ENCODE results near the gene RFX6.
"Not testable (repeated sequence)": the region's sequence is repeated elsewhere in the genome, so short reads cannot be mapped to it uniquely, and the experiment has no call there.

RFX6 gene, protein sequence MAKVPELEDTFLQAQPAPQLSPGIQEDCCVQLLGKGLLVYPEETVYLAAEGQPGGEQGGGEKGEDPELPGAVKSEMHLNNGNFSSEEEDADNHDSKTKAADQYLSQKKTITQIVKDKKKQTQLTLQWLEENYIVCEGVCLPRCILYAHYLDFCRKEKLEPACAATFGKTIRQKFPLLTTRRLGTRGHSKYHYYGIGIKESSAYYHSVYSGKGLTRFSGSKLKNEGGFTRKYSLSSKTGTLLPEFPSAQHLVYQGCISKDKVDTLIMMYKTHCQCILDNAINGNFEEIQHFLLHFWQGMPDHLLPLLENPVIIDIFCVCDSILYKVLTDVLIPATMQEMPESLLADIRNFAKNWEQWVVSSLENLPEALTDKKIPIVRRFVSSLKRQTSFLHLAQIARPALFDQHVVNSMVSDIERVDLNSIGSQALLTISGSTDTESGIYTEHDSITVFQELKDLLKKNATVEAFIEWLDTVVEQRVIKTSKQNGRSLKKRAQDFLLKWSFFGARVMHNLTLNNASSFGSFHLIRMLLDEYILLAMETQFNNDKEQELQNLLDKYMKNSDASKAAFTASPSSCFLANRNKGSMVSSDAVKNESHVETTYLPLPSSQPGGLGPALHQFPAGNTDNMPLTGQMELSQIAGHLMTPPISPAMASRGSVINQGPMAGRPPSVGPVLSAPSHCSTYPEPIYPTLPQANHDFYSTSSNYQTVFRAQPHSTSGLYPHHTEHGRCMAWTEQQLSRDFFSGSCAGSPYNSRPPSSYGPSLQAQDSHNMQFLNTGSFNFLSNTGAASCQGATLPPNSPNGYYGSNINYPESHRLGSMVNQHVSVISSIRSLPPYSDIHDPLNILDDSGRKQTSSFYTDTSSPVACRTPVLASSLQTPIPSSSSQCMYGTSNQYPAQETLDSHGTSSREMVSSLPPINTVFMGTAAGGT

DNA sequence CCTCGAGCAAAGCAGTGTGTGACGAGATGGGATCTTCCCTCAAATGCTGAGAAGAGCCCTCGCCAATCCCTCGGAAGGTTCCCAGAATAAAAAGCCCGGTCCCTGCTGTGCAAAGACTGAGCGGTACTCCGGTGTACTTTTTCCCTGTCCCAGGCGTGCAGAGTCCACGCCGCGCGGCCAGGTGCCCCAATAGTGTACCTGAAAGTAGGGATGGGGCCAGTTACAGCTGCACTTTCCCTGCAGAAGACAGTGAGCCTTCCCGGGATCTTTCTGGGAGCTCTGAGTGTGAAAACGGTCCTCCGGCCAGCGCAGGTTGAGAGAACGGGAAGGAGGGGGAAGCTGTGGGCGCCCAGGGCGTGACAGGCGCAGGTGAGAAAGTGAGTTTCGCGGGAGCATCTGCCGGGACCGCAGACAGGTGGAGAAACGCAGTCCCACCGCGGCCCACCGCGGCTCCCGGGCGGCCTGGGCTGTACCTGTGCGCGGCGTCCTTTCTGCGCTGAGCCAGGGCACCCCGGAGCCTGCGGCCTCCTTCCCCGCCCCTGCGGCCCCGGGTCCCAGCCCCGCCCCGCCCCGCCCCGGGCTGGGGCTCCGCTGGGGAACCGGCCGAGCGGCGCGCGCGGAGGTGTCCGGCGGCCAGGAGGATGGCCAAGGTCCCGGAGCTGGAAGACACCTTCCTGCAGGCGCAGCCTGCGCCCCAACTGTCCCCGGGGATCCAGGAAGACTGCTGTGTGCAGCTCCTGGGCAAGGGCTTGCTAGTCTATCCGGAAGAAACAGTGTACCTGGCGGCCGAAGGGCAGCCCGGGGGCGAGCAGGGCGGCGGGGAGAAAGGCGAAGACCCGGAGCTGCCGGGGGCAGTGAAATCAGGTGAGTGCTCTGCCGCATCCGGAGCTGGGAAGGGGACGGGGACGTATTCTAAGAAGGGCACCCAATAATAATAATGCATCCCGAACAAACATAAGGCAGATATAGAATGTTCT lies at the start of gene RFX6:
RFX6 (plus strand) TSS at position 608 of the 977 bp plus-strand sequence; CDS start at position 642, 34 bp downstream.
- Mint-ChIP-seq H3K4me1 (ENCODE audit: low read depth) (peaks cover 4% of the 10 kb centered on the region), H3K9me3 (no peaks in the 10 kb centered on the region), H3K27me3 (ENCODE audit: low read depth) (peaks cover 51% of the 10 kb centered on the region), H3K27ac (no peak within 1 kb of the TSS), H3K4me3 (peak within 1 kb of the TSS; percentile 25), H3K36me3 (ENCODE audit: low read depth) (peaks cover 2% of the 10 kb centered on the region)

DNA sequence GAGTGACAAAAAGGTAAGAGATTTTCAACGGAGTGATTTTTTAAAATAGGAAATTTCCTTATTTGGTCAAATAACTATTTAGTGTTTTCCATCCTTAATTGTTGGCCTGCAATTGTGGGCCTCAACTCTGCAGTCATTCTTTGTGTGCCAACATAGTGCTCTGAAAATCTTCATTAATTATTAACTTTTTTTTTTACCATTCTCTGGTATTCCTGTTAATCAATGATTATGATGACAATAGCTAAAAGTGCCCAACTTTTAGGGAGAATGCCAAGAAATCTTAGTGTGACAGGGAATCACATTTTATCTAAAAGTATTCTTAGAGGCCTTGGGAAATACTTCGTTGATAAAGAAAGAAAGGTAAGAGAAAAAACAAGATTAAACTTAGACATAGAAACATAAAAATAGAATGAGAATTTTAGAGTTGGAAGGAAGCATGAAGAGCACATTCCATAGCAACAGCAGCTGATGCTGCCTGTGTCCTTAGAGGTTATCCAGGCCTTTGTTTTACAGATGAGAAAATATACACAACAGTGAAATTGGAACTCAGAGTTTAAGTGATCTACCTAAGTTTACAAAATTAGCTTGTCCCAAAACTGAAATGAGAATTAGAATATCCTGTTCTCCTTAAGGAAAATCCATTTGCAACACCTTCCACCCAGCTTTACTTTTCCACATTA lies 49.3 kb upstream of the RFX6 start:
- peaks cover 6% of the 10 kb centered on the region for H3K9me3 Mint-ChIP-seq
- no peaks in the 10 kb centered on the region for H3K27me3 Mint-ChIP-seq (ENCODE audit: low read depth)
- no peak overlapping the region for H3K4me3 Mint-ChIP-seq
- H3K27ac Mint-ChIP-seq, result no peak overlapping the region
- no peaks in the 10 kb centered on the region for H3K4me1 Mint-ChIP-seq (ENCODE audit: low read depth)
- no peaks in the 10 kb centered on the region for H3K36me3 Mint-ChIP-seq (ENCODE audit: low read depth)

DNA sequence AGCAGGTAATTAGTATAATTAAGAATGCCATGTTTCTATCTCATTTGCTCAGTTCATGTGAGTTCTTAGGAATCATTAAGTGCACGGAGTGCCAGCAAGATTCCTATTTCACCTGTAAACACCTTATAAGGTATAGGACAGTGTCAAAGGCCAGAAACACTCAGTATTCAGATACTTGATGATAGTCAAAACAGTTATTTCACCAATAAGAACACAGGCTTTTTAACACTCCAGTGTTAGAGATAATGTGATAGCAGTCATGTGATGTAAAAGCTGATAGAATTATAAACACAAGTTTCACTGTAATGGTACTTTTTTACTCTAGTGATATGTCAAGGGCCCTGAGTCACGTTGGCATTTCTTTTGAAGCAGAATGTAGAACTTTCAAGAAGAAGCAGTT lies 48.1 kb upstream of the RFX6 start, which contains the start of gene GPRC6A:
GPRC6A (minus strand) TSS at position 101 of the 400 bp plus-strand sequence; CDS start at position 31, 70 bp downstream.
- Mint-ChIP-seq H3K4me3 (no peak within 1 kb of the TSS), H3K4me1 (ENCODE audit: low read depth) (no peaks in the 10 kb centered on the region), H3K36me3 (ENCODE audit: low read depth) (no peaks in the 10 kb centered on the region), H3K27me3 (ENCODE audit: low read depth) (no peaks in the 10 kb centered on the region), H3K9me3 (no peaks in the 10 kb centered on the region), H3K27ac (no peak within 1 kb of the TSS)

DNA sequence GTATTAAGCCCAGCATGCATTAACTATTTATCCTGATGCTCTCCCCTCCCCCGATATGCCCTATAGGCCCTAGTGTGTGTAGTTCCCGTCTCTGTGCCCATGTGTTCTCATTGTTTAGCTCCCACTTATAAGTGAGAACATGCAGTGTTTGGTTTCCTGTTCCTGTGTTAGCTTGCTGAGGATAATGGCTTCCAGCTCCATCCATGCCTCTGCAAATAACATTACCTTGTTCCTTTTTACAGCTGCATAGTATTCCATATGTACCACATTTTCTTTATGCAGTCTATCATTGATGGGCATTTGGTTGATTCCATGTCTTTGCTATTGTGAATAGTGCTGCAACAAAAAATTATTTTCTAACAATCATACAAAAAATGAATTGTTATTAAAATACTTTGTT lies 42.5 kb upstream of the RFX6 start:
- not testable (repeated sequence) for H3K27ac Mint-ChIP-seq; H3K27me3 Mint-ChIP-seq (ENCODE audit: low read depth); H3K36me3 Mint-ChIP-seq (ENCODE audit: low read depth); H3K4me3 Mint-ChIP-seq; H3K4me1 Mint-ChIP-seq (ENCODE audit: low read depth); H3K9me3 Mint-ChIP-seq

DNA sequence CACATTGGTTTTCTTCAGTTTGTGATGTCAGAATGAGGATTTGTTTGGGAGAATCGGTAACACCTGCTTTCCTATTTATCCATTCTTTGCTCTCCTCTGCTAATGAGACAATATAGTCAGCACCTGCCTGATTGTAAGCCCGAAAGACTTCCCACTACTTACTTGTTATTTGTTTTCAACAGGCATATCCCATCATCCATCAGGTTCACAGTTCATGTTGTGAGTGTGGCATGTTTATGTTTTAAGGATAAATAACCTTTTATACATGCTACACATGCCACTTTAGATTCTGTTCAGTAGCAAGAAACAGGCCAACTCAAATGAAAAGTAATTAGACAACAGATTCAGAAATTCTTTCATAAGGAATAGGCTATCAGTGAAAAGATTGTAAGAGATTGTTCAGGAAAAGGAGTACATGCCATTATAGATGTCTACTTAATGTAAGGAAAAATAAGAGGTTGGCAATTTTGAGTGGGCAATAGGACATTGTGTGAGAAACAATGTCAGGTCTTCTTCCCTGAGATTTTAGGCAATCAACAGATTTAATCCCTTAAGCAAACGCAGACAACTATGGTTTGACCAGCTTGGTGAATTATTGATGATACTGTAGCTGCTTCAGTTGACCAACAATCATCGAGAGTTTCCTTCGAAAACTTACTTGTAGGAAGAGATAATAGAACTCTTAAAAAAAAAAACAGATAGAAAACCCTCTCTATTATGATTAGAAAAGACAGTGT lies 40.3 kb upstream of the RFX6 start:
- no peak overlapping the region for H3K4me3 Mint-ChIP-seq
- no peaks in the 10 kb centered on the region for H3K4me1 Mint-ChIP-seq (ENCODE audit: low read depth)
- no peaks in the 10 kb centered on the region for H3K27me3 Mint-ChIP-seq (ENCODE audit: low read depth)
- no peaks in the 10 kb centered on the region for H3K9me3 Mint-ChIP-seq
- no peak overlapping the region for H3K27ac Mint-ChIP-seq
- no peaks in the 10 kb centered on the region for H3K36me3 Mint-ChIP-seq (ENCODE audit: low read depth)

DNA sequence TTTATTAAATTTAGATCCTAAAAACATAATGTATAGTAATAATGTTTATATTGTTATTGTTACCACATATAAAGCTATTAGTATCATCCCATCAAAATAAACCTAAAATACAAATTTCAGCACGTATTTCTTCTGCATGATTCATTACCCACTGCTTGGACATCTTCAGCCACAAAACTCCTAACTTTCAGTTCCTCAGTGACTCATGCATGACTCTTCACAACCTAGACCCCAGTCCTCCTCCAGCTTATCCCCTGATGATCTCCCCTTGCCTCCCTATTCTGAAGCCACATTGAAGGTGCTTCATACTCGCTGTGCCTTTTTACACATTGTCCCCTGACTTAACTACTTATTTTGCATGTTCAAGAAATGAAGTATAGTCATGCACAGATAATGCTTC lies 37.0 kb upstream of the RFX6 start:
- H3K27me3 Mint-ChIP-seq (ENCODE audit: low read depth), result peaks cover 3% of the 10 kb centered on the region
- H3K36me3 Mint-ChIP-seq (ENCODE audit: low read depth), result no peaks in the 10 kb centered on the region
- no peaks in the 10 kb centered on the region for H3K4me1 Mint-ChIP-seq (ENCODE audit: low read depth)
- H3K27ac Mint-ChIP-seq, result no peak overlapping the region
- no peak overlapping the region for H3K4me3 Mint-ChIP-seq
- no peaks in the 10 kb centered on the region for H3K9me3 Mint-ChIP-seq

DNA sequence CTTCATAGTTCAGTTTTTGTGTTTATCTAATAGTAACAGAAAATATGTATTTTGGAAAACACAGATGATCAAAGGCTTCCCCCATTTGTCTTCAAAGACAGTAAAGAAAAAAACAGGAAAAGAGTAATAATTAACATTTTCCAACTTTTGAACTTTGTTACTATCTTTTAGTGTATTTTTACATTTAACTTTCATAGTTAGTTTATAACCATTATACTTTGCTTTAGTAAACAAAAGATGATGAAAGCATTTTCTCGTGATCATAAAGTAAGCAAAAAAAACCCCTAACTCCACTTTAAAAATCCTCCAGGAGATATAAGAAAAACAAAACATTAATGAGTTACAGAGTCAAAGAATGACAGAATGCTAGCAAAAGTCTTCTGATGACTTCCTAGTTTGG lies 34.6 kb upstream of the RFX6 start:
- Mint-ChIP-seq H3K36me3 (ENCODE audit: low read depth) (no peaks in the 10 kb centered on the region), H3K27ac (no peak overlapping the region), H3K9me3 (no peaks in the 10 kb centered on the region)

DNA sequence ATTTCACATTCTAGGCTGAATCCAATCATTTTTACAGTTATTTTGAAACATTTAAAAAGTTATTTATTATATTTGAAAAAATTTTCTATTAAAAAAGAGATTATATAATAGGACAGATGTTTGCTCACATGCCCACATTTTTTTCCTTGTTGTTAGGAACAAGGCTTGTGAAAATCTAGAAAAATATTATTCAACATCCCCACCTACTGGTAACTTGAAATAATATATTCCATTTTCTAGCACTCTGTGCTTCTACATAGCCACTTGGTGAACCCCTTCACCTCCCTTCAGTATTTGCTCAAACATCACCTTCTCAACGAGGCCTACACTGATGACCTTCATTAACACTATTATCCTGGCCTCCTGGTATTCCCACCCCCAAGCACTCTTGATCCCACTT lies 29.8 kb upstream of the RFX6 start:
- Mint-ChIP-seq H3K9me3 (no peaks in the 10 kb centered on the region), H3K4me3 (no peak overlapping the region), H3K4me1 (ENCODE audit: low read depth) (no peaks in the 10 kb centered on the region), H3K27ac (no peak overlapping the region), H3K27me3 (ENCODE audit: low read depth) (peaks cover 3% of the 10 kb centered on the region), H3K36me3 (ENCODE audit: low read depth) (no peaks in the 10 kb centered on the region)

More for the DNA sequence above, 34.6 kb upstream of the RFX6 start:
- no peak overlapping the region for H3K4me3 Mint-ChIP-seq
- H3K4me1 Mint-ChIP-seq (ENCODE audit: low read depth), result no peaks in the 10 kb centered on the region
- H3K27me3 Mint-ChIP-seq (ENCODE audit: low read depth), result peaks cover 3% of the 10 kb centered on the region

DNA sequence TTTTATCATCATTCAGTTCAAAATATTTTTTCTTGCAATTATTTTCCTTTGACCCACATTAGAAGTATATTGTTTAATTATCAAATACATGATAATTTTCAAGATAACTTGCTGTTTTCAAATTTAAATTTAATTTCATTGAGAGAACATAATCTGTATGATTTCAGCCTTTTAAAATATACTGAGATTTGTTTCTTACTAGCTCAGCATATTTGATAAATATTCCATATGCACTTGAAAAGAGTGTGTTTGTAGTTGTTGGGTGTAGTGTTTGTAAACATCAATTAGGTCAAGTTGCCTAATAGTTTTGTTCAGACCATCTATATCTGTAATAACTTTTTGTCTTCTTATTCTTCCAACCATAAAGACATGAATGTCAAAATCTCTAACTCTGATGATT lies 19.0 kb upstream of the RFX6 start:
- Mint-ChIP-seq H3K27me3 (ENCODE audit: low read depth) (no peaks in the 10 kb centered on the region), H3K9me3 (peaks cover 19% of the 10 kb centered on the region)

DNA sequence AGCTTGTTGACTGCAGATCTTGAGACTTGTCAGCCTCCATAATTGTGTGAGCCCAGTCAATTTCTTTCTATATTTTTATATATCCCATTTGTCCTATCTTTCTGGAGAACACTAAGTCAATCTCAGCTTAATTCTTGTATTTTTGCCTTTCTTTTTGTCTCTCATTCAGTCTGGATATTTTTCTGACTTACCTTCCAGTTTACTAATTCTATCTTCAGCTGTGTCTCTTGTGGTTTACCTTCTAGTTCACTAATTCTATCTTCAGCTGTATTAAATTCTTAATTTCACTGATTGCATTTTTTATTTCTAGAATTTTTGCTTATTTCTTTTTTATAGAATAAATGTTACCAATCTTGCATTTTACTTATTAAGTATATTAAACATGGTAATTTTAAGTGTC lies 17.8 kb upstream of the RFX6 start:
- Mint-ChIP-seq H3K4me1 (ENCODE audit: low read depth) (no peaks in the 10 kb centered on the region), H3K27me3 (ENCODE audit: low read depth) (no peaks in the 10 kb centered on the region), H3K9me3 (peaks cover 19% of the 10 kb centered on the region), H3K36me3 (ENCODE audit: low read depth) (no peaks in the 10 kb centered on the region), H3K4me3 (no peak overlapping the region), H3K27ac (no peak overlapping the region)

More for the DNA sequence above, 19.0 kb upstream of the RFX6 start:
- no peaks in the 10 kb centered on the region for H3K36me3 Mint-ChIP-seq (ENCODE audit: low read depth)
- no peak overlapping the region for H3K27ac Mint-ChIP-seq
- H3K4me1 Mint-ChIP-seq (ENCODE audit: low read depth), result no peaks in the 10 kb centered on the region
- H3K4me3 Mint-ChIP-seq, result no peak overlapping the region

DNA sequence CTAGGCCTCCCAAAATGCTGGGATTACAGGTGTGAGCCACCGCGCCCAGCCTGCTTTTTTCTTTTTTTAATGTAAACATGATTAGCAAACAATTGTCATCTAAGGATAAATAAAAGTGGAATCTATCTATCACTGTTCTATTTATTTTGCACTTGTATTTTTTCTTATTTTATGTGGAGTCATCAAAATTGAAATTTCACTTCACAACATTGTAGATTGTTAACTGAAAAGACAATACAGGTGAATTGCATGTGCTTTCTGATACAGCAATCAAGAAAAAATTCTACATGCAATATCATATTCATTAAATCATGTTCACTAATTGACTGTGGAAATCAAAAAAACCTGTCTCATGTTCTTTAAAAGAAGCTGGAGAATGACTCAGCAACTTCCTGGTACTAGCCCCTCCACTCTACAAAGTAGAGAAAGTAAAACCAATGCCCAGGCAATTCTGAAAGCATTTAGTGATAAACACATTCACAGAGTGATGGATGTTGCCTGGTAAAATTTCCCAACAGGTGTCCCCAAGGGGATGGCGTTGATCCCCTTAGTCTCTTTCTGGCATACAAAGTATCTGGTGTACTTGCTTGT lies 10.7 kb upstream of the RFX6 start:
- no peaks in the 10 kb centered on the region for H3K27me3 Mint-ChIP-seq (ENCODE audit: low read depth)
- no peaks in the 10 kb centered on the region for H3K9me3 Mint-ChIP-seq
- peaks cover 2% of the 10 kb centered on the region for H3K4me1 Mint-ChIP-seq (ENCODE audit: low read depth)
- no peaks in the 10 kb centered on the region for H3K36me3 Mint-ChIP-seq (ENCODE audit: low read depth)
- no peak overlapping the region for H3K4me3 Mint-ChIP-seq
- no peak overlapping the region for H3K27ac Mint-ChIP-seq

DNA sequence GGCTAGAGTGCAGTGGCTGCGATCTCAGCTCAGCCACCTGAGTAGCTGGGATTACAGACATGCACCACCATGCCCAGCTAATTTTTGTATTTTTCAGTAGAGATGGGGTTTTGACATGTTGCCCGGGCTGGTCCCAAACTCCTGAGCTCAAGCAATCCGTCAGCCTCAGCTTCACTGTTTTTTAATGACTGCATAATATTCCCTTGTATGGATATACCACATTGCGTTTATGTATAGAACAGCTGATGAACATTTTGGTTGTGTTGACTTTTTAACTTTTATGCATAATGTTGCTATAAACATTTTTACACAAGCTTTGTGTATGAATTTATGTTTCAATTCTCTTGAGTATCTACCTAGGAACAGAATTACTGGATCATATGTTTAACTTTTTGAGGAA lies 4.3 kb upstream of the RFX6 start:
- peaks cover 4% of the 10 kb centered on the region for H3K4me1 Mint-ChIP-seq (ENCODE audit: low read depth)
- H3K36me3 Mint-ChIP-seq (ENCODE audit: low read depth), result peaks cover 2% of the 10 kb centered on the region
- peaks cover 46% of the 10 kb centered on the region for H3K27me3 Mint-ChIP-seq (ENCODE audit: low read depth)
- no peak overlapping the region for H3K27ac Mint-ChIP-seq
- no peak overlapping the region for H3K4me3 Mint-ChIP-seq
- no peaks in the 10 kb centered on the region for H3K9me3 Mint-ChIP-seq

DNA sequence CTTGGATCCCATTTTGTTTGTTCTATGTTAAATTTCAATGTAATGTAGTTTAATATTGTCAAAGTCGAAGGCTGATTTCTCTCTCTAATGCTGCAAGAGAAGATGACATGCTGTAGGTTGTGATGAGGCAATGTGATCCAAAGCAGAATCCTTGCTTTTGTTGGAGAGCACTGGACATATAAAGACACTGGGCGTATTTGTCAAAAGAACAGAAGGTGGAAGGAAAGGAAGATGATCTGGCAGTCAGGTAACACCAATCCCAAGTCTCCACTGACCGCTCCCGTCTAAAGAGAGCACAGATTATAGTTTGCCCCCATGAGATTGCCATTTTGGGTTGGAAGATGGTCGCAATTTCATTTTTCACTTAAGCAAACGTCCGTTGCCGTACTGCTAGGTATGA lies 935 bp upstream of the RFX6 start:
- no peak overlapping the region for H3K27ac Mint-ChIP-seq
- H3K27me3 Mint-ChIP-seq (ENCODE audit: low read depth), result peaks cover 51% of the 10 kb centered on the region
- peaks cover 4% of the 10 kb centered on the region for H3K4me1 Mint-ChIP-seq (ENCODE audit: low read depth)
- H3K4me3 Mint-ChIP-seq, result peak overlapping the region; percentile 11
- H3K9me3 Mint-ChIP-seq, result no peaks in the 10 kb centered on the region
- peaks cover 2% of the 10 kb centered on the region for H3K36me3 Mint-ChIP-seq (ENCODE audit: low read depth)
